ENCODE measurements around the gene RUNX2.

RUNX2 gene

DNA sequence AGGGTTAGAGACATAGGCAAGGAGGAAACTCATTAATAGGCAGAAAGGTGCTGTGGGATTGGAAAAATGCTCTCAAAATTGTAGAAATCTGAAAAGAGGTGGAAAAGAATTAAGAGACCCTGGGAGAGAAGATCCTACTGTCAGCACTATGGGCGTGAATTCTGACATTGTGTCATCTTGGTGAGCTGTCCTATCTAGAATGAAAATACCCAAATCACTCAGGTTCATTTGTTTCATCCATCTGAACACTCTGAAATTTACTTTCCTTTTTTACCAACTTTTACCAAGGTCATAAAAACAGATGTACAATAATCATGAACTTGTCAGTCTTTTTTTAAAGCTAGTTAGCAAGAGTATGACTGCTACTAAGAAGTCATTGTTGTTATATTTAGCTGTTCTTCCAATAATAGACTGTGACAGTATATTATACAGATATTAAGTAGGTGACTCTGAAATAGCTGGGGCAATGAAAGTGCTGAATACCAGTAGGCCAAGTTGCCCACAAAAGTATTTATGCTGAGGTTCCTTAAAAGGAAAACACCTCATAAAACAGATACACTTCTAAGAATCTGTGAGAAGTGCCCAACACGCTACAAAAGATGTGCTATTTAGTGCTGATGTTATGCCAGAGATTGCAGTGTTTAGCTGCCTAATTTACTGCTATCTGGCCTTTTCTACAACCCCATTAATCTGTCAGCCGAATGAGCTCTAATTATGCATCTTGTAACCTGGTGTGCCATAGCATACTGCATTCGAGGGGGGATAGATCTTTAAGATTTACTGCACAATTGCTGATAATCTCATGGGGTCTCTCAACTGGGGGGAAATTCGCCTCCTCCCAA, 267.1 kb downstream of the RUNX2 start (continued):
- TF ChIP-seq ZNF843 (tag by site-specific recombination; IDR thresholded peaks at IDR 0.05) (peak; percentile 79), TRIM28 (IDR thresholded peaks at IDR 0.05; ENCODE audit: borderline replicate concordance, low read length) (0 out of 2 replicates have a peak, but pooled peaks have one; percentile 28), ZNF140 (tag by site-specific recombination; IDR thresholded peaks at IDR 0.05) (no peak), ZNF138 (tag by site-specific recombination; IDR thresholded peaks at IDR 0.05; ENCODE audit: borderline replicate concordance) (no peak), ZNF274 (IDR thresholded peaks at IDR 0.05; ENCODE audit: low read length) (no peak), ZNF274 (tag by site-specific recombination; IDR thresholded peaks at IDR 0.05; ENCODE audit: borderline replicate concordance) (no peak)
- TF ChIP-seq, protein P1, sequence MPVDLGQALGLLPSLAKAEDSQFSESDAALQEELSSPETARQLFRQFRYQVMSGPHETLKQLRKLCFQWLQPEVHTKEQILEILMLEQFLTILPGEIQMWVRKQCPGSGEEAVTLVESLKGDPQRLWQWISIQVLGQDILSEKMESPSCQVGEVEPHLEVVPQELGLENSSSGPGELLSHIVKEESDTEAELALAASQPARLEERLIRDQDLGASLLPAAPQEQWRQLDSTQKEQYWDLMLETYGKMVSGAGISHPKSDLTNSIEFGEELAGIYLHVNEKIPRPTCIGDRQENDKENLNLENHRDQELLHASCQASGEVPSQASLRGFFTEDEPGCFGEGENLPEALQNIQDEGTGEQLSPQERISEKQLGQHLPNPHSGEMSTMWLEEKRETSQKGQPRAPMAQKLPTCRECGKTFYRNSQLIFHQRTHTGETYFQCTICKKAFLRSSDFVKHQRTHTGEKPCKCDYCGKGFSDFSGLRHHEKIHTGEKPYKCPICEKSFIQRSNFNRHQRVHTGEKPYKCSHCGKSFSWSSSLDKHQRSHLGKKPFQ (tag by site-specific recombination; IDR thresholded peaks at IDR 0.05), result 0 out of 2 replicates have a peak, but pooled peaks have one; percentile 9
- TF ChIP-seq, protein P2, sequence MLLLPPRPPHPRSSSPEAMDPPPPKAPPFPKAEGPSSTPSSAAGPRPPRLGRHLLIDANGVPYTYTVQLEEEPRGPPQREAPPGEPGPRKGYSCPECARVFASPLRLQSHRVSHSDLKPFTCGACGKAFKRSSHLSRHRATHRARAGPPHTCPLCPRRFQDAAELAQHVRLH (tag by site-specific recombination; IDR thresholded peaks at IDR 0.05), result 0 out of 2 replicates have a peak, but pooled peaks have one; percentile 14
- TF ChIP-seq, protein P3, sequence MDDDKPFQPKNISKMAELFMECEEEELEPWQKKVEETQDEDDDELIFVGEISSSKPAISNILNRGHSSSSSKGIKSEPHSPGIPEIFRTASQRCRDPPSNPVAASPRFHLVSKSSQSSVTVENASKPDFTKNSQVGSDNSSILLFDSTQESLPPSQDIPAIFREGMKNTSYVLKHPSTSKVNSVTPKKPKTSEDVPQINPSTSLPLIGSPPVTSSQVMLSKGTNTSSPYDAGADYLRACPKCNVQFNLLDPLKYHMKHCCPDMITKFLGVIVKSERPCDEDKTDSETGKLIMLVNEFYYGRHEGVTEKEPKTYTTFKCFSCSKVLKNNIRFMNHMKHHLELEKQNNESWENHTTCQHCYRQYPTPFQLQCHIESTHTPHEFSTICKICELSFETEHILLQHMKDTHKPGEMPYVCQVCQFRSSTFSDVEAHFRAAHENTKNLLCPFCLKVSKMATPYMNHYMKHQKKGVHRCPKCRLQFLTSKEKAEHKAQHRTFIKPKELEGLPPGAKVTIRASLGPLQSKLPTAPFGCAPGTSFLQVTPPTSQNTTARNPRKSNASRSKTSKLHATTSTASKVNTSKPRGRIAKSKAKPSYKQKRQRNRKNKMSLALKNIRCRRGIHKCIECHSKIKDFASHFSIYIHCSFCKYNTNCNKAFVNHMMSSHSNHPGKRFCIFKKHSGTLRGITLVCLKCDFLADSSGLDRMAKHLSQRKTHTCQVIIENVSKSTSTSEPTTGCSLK (tag by site-specific recombination; IDR thresholded peaks at IDR 0.05), result no peak
- TF ChIP-seq, protein P4, sequence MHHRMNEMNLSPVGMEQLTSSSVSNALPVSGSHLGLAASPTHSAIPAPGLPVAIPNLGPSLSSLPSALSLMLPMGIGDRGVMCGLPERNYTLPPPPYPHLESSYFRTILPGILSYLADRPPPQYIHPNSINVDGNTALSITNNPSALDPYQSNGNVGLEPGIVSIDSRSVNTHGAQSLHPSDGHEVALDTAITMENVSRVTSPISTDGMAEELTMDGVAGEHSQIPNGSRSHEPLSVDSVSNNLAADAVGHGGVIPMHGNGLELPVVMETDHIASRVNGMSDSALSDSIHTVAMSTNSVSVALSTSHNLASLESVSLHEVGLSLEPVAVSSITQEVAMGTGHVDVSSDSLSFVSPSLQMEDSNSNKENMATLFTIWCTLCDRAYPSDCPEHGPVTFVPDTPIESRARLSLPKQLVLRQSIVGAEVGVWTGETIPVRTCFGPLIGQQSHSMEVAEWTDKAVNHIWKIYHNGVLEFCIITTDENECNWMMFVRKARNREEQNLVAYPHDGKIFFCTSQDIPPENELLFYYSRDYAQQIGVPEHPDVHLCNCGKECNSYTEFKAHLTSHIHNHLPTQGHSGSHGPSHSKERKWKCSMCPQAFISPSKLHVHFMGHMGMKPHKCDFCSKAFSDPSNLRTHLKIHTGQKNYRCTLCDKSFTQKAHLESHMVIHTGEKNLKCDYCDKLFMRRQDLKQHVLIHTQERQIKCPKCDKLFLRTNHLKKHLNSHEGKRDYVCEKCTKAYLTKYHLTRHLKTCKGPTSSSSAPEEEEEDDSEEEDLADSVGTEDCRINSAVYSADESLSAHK (tag by site-specific recombination; IDR thresholded peaks at IDR 0.05), result peak; percentile 69; the same call in 1 of the 2 replicates

DNA sequence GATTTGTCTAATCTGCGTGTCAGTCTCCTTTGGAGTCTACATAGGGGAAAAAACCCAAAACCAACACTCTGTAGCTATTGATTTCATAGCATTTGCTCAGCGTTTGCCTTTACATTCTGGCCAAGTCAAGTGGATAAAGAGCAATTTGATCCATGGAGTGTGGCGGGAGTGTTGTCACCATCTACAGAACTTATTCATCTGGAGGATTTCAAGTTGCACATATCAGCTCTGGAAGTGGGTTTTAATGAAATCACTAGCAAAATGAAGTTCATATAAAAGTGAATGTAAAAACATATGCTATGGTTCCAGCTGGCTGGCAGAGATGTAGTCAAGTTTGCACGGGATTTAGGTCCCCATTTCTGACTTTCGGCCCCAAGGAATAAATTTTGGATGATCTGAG, 269.3 kb downstream of the RUNX2 start:
- Histone ChIP-seq H3K27ac (ENCODE audit: extremely low read depth, low read depth, low read length) (no peak overlapping the region), H3K9me3 (ENCODE audit: control insufficient read depth, insufficient read depth, low read depth, low read length) (no peaks in the 10 kb centered on the region), H3K4me3 (ENCODE audit: low read depth, low read length) (no peak overlapping the region), H3K36me3 (ENCODE audit: control insufficient read depth in 2 of 2, insufficient read depth in 1 of 2, low read length in 2 of 2) (no peaks in the 10 kb centered on the region), H3K4me1 (ENCODE audit: control insufficient read depth, insufficient read depth, low read length) (peaks cover 8% of the 10 kb centered on the region; the same call in 1 of the 2 replicates)
- TF ChIP-seq PRDM1 (tag by site-specific recombination; IDR thresholded peaks at IDR 0.05), result no peak
- ChIA-PET CTCF (no interaction called here), POLR2A (no interaction called here)

DNA sequence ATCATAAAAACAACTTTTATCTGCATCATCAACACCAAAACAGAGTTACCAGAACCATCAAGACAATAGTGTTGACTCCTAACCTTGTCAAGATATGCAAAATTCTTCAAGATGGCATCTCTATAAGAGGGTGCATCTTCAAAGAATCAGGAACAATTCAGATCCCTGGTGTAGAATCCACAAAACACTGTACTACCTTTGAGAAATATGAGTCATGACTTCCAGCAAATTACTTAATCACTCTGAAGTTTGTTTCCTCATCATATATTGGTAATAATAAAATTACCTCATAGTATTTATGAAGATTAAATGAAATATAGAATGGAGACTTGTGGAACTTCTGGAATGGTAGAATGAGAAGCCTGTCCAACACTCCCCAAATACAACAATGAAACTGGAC, 270.9 kb downstream of the RUNX2 start:
- CTCF ChIA-PET, result no interaction called here
- no peak overlapping the region for H3K4me3 ChIP-seq (ENCODE audit: low read depth, low read length)
- H3K36me3 ChIP-seq (ENCODE audit: control insufficient read depth in 2 of 2, insufficient read depth in 1 of 2, low read length in 2 of 2), result no peaks in the 10 kb centered on the region
- TF ChIP-seq, protein P5, sequence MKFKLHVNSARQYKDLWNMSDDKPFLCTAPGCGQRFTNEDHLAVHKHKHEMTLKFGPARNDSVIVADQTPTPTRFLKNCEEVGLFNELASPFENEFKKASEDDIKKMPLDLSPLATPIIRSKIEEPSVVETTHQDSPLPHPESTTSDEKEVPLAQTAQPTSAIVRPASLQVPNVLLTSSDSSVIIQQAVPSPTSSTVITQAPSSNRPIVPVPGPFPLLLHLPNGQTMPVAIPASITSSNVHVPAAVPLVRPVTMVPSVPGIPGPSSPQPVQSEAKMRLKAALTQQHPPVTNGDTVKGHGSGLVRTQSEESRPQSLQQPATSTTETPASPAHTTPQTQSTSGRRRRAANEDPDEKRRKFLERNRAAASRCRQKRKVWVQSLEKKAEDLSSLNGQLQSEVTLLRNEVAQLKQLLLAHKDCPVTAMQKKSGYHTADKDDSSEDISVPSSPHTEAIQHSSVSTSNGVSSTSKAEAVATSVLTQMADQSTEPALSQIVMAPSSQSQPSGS (tag by site-specific recombination; IDR thresholded peaks at IDR 0.05; ENCODE audit: low read depth), result 0 out of 2 replicates have a peak, but pooled peaks have one; percentile 24
- TF ChIP-seq, protein P6, sequence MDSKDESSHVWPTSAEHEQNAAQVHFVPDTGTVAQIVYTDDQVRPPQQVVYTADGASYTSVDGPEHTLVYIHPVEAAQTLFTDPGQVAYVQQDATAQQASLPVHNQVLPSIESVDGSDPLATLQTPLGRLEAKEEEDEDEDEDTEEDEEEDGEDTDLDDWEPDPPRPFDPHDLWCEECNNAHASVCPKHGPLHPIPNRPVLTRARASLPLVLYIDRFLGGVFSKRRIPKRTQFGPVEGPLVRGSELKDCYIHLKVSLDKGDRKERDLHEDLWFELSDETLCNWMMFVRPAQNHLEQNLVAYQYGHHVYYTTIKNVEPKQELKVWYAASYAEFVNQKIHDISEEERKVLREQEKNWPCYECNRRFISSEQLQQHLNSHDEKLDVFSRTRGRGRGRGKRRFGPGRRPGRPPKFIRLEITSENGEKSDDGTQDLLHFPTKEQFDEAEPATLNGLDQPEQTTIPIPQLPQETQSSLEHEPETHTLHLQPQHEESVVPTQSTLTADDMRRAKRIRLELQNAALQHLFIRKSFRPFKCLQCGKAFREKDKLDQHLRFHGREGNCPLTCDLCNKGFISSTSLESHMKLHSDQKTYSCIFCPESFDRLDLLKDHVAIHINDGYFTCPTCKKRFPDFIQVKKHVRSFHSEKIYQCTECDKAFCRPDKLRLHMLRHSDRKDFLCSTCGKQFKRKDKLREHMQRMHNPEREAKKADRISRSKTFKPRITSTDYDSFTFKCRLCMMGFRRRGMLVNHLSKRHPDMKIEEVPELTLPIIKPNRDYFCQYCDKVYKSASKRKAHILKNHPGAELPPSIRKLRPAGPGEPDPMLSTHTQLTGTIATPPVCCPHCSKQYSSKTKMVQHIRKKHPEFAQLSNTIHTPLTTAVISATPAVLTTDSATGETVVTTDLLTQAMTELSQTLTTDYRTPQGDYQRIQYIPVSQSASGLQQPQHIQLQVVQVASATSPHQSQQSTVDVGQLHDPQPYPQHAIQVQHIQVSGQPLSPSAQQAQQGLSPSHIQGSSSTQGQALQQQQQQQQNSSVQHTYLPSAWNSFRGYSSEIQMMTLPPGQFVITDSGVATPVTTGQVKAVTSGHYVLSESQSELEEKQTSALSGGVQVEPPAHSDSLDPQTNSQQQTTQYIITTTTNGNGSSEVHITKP (tag by site-specific recombination; IDR thresholded peaks at IDR 0.05), result no peak
- H3K27ac ChIP-seq (ENCODE audit: extremely low read depth, low read depth, low read length), result no peak overlapping the region
- POLR2A ChIA-PET, result no interaction called here
- peaks cover 8% of the 10 kb centered on the region; the same call in 1 of the 2 replicates for H3K4me1 ChIP-seq (ENCODE audit: control insufficient read depth, insufficient read depth, low read length)
- H3K9me3 ChIP-seq (ENCODE audit: control insufficient read depth, insufficient read depth, low read depth, low read length), result no peaks in the 10 kb centered on the region
